ENCODE data around the gene TBC1D3B.

DNA sequence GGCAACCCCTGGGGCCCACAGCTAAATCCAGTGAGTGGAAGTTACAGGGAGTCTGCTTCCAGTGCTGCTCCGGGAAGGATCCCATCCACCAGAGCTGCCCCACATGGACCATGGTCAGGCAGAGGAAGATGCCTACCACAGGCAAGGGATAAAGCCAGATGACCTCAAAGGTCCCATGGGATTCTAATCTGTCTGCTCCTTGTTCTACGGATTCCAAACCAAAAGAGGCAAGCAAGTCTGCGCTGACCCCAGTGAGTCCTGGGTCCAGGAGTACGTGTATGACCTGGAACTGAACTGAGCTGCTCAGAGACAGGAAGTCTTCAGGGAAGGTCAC, 35.8 kb upstream of the TBC1D3B start:
- no peak for TF ChIP-seq SIX5 (IDR thresholded peaks at IDR 0.05; ENCODE audit: low read depth, low read length, severe bottlenecking)
- no peak for TF ChIP-seq NR2C2 (IDR thresholded peaks at IDR 0.05; ENCODE audit: borderline replicate concordance, control insufficient read depth, insufficient read length, low read depth)
- TF ChIP-seq POLR2A (IDR thresholded peaks at IDR 0.05; ENCODE audit: low read depth, low read length): no peak
- no peak for TF ChIP-seq ZNF274 (IDR thresholded peaks at IDR 0.05; ENCODE audit: insufficient read depth, insufficient read length)
- TF ChIP-seq SMC3 (IDR thresholded peaks at IDR 0.05; ENCODE audit: borderline replicate concordance, low read length): no peak
- TF ChIP-seq, protein P1, sequence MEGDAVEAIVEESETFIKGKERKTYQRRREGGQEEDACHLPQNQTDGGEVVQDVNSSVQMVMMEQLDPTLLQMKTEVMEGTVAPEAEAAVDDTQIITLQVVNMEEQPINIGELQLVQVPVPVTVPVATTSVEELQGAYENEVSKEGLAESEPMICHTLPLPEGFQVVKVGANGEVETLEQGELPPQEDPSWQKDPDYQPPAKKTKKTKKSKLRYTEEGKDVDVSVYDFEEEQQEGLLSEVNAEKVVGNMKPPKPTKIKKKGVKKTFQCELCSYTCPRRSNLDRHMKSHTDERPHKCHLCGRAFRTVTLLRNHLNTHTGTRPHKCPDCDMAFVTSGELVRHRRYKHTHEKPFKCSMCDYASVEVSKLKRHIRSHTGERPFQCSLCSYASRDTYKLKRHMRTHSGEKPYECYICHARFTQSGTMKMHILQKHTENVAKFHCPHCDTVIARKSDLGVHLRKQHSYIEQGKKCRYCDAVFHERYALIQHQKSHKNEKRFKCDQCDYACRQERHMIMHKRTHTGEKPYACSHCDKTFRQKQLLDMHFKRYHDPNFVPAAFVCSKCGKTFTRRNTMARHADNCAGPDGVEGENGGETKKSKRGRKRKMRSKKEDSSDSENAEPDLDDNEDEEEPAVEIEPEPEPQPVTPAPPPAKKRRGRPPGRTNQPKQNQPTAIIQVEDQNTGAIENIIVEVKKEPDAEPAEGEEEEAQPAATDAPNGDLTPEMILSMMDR (IDR thresholded peaks at IDR 0.05 in 2 of 3, conservative IDR thresholded peaks at IDR 0.05 in 1 of 3; ENCODE audit: control insufficient read depth in 2 of 3, extremely low read depth in 1 of 3, insufficient read depth in 1 of 3, low read depth in 3 of 3, low read length in 3 of 3): no peak
- TF ChIP-seq, protein P2, sequence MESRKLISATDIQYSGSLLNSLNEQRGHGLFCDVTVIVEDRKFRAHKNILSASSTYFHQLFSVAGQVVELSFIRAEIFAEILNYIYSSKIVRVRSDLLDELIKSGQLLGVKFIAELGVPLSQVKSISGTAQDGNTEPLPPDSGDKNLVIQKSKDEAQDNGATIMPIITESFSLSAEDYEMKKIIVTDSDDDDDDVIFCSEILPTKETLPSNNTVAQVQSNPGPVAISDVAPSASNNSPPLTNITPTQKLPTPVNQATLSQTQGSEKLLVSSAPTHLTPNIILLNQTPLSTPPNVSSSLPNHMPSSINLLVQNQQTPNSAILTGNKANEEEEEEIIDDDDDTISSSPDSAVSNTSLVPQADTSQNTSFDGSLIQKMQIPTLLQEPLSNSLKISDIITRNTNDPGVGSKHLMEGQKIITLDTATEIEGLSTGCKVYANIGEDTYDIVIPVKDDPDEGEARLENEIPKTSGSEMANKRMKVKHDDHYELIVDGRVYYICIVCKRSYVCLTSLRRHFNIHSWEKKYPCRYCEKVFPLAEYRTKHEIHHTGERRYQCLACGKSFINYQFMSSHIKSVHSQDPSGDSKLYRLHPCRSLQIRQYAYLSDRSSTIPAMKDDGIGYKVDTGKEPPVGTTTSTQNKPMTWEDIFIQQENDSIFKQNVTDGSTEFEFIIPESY (IDR thresholded peaks at IDR 0.05): no peak
- no peak for TF ChIP-seq RAD21 (IDR thresholded peaks at IDR 0.05; ENCODE audit: insufficient read depth, low read depth, low read length)
- no peak for TF ChIP-seq TCF12 (IDR thresholded peaks at IDR 0.05; ENCODE audit: low read depth, low read length)
- TF ChIP-seq, protein P3, sequence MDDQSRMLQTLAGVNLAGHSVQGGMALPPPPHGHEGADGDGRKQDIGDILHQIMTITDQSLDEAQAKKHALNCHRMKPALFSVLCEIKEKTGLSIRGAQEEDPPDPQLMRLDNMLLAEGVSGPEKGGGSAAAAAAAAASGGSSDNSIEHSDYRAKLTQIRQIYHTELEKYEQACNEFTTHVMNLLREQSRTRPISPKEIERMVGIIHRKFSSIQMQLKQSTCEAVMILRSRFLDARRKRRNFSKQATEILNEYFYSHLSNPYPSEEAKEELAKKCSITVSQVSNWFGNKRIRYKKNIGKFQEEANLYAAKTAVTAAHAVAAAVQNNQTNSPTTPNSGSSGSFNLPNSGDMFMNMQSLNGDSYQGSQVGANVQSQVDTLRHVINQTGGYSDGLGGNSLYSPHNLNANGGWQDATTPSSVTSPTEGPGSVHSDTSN (IDR thresholded peaks at IDR 0.05; ENCODE audit: insufficient replicate concordance, low read depth, low read length): no peak
